GM18498 (cell line): ENCODE data around the gene ELMO2.

Experiments used
- ATAC-seq: cut with Tn5 transposase; IDR thresholded peaks from one replicate; pipeline ENCODE4 v1.9.1; 2021; ENCODE audit warnings: mild to moderate bottlenecking, moderate library complexity; ENCODE audit not compliant: unreplicated experiment

ELMO2 gene

GRCh38 chr20:46353500-46354206 is 52.8 kb downstream of the ELMO2 start:
- ATAC-seq: no peak

GRCh38 chr20:46352370-46352938 is 54.0 kb downstream of the ELMO2 start:
- ATAC-seq: no peak

- no peak for ATAC-seq
These were observed 54.9 kb downstream of the ELMO2 start for GRCh38 chr20:46351357-46352058.

- peak; percentile 7 for ATAC-seq
These were observed 55.5 kb downstream of the ELMO2 start for GRCh38 chr20:46350986-46351267.

GRCh38 chr20:46350201-46350985 is 56.0 kb downstream of the ELMO2 start:
- ATAC-seq: peak; percentile 74

- no peak for ATAC-seq
These were observed 56.7 kb downstream of the ELMO2 start for GRCh38 chr20:46349742-46350056.

GRCh38 chr20:46349035-46349741 is 57.2 kb downstream of the ELMO2 start:
- no peak for ATAC-seq

- ATAC-seq: no peak
These were observed 58.3 kb downstream of the ELMO2 start for GRCh38 chr20:46347841-46348803.

GRCh38 chr20:46346770-46347169 is 59.6 kb downstream of the ELMO2 start:
- no peak for ATAC-seq

GRCh38 chr20:46344488-46345162 is 61.8 kb downstream of the ELMO2 start:
- ATAC-seq: no peak

GRCh38 chr20:46343975-46344357 is 62.4 kb downstream of the ELMO2 start:
- ATAC-seq: no peak

GRCh38 chr20:46343348-46343974 is 63.0 kb downstream of the ELMO2 start:
- no peak for ATAC-seq

GRCh38 chr20:46342451-46343347 is 63.7 kb downstream of the ELMO2 start:
- ATAC-seq: no peak

- ATAC-seq: no peak
These were observed 64.4 kb downstream of the ELMO2 start for GRCh38 chr20:46342010-46342378.

- ATAC-seq: no peak
These were observed 65.1 kb downstream of the ELMO2 start for GRCh38 chr20:46341074-46342009.

GRCh38 chr20:46339037-46339436 is 67.4 kb downstream of the ELMO2 start:
- ATAC-seq: no peak

GRCh38 chr20:46336735-46337134 is 69.7 kb downstream of the ELMO2 start:
- no peak for ATAC-seq
